Caco-2 (cell line): ENCODE data around the gene CHKA. TPM values are rescaled to one million over a fixed set of nuclear protein-coding genes. Genes with fewer than 3 reads are reported as not detected.
A peak's percentile ranks its signal among the peaks of the same experiment; 100 is the strongest.

Source experiments
- BruUV-seq: library from RNA; stranded (reverse); fragments of 400-500 nt; replicated peaks from 2 replicates; lab custom pipeline; 2021; lab: Mats Ljungman, UMichigan
- CTCF ChIA-PET: fragments of 300-600 bp; sonication (Branson Sonifier 250); formaldehyde crosslinking; loops from one replicate; lab custom pipeline; 2022; ENCODE audit warnings: antibody characterized with exemption; lab: Charles Lee
- POLR2A ChIA-PET: fragments of 300-600 bp; sonication (Branson Sonifier 250); formaldehyde crosslinking; loops from one replicate; lab custom pipeline; 2022; ENCODE audit warnings: antibody characterized with exemption; lab: Charles Lee
- DNase-seq, 2 experiments: peaks; one replicate each; pipeline versions ENCODE4 v3.0.0 to v3.0.0-alpha.2; 2020 to 2022
- H3K27me3 ChIP-seq: replicated peaks from 2 replicates; pipeline ENCODE4 v1.6.0; 2011; ENCODE audit warnings: low read length; ENCODE audit not compliant: control insufficient read depth, insufficient read depth
- H3K36me3 ChIP-seq: 2 replicates; pipeline ENCODE4 v1.5.1; 2011; ENCODE audit warnings: low read length; ENCODE audit not compliant: control insufficient read depth, insufficient read depth
- H3K4me1 ChIP-seq: fragments of 250-450 bp; sonication (Bioruptor Pico); 2 replicates; pipeline ENCODE4 v1.5.1; 2020; ENCODE audit warnings: mild to moderate bottlenecking
- H3K4me3 ChIP-seq: 2 replicates; pipeline ENCODE4 v1.5.1; 2011; ENCODE audit warnings: low read depth, mild to moderate bottlenecking, control low read depth, low read length
- H3K9me3 ChIP-seq: fragments of 250-450 bp; sonication (Bioruptor Pico); 2 replicates; pipeline ENCODE4 v1.5.1; 2020; ENCODE audit warnings: mild to moderate bottlenecking, moderate library complexity
- H3K27ac Mint-ChIP-seq: one replicate; pipeline ENCODE4 v1.8.0; 2022; ENCODE audit warnings: mixed read lengths; ENCODE audit not compliant: unreplicated experiment
- H3K27me3 Mint-ChIP-seq: one replicate; pipeline ENCODE4 v1.8.0; 2022; ENCODE audit warnings: mixed read lengths; ENCODE audit not compliant: insufficient read depth, unreplicated experiment
- H3K36me3 Mint-ChIP-seq: one replicate; pipeline ENCODE4 v1.8.0; 2022; ENCODE audit warnings: mild to moderate bottlenecking, mixed read lengths; ENCODE audit not compliant: insufficient read depth, unreplicated experiment
- H3K4me1 Mint-ChIP-seq: one replicate; pipeline ENCODE4 v1.8.0; 2022; ENCODE audit warnings: low read depth, mixed read lengths; ENCODE audit not compliant: unreplicated experiment
- H3K4me3 Mint-ChIP-seq: one replicate; pipeline ENCODE4 v1.8.0; 2022; ENCODE audit warnings: mild to moderate bottlenecking, moderate library complexity, mixed read lengths; ENCODE audit not compliant: unreplicated experiment
- H3K9me3 Mint-ChIP-seq: one replicate; pipeline ENCODE4 v1.8.0; 2022; ENCODE audit warnings: mixed read lengths; ENCODE audit not compliant: unreplicated experiment
- intact Hi-C: fragments of 100-400 bp; cut with micrococcal nuclease; formaldehyde crosslinking; loops from one replicate; pipeline ENCODE4 v1.10.0; 2022; ENCODE audit not compliant: unreplicated experiment
- total RNA-seq: library from RNA; stranded (reverse); gene quantifications from 2 replicates; pipeline ENCODE4 v1.2.3, GENCODE V29; 2022
- TF ChIP-seq, protein P1 (sequence below), 2 experiments: fragments of 200-600 bp in 1 of 2; IDR thresholded peaks; 1 replicate in 1 of 2; 2 replicates in 1 of 2; pipeline versions ENCODE4 v1.5.1 to v1.8.0; 2011 to 2022; ENCODE audit warnings: antibody characterized with exemption in 1 of 2, control low read depth in 1 of 2, inconsistent platforms in 1 of 2, low read depth in 1 of 2, low read length in 1 of 2, mild to moderate bottlenecking in 1 of 2, moderate library complexity in 1 of 2; ENCODE audit not compliant: insufficient read depth in 1 of 2, severe bottlenecking in 1 of 2, unreplicated experiment in 1 of 2

The CHKA gene
- total RNA-seq, 1 experiment from 2014 or later: 169 TPM

DNA sequence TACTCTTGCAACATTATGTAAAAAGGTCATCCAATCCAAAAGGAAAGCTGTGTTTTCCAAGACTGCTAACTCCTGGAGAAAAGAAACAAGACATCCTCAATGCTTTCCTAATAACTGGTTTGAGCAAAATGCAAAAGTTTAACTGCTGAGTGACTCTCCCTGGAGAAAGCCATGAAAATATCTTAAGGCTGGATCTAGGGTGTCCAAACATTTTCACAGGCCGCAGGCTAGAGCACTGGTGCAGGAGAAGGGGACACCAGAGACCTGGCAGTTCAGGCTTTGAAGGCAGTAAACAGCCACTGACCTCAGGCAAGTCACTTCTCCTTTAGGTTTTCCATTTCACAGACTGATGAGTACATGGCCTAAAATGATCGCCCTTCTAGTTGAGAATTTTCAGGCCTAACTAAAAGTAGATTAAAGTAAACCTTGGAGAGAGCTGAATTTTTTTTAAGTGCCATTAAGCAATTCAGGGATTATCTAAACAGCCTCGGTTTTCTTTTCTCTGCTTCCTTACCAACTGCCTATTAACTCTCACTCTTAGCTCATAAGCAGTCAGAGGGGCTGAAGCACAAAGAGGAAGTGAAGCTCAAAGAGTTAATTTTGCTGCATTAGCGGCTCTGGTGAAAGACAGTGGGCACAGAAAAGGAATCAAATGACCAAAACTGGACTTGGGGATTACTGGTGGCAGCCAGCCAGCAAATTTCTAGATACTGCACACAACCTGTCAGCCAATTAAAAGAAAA, 2.3 kb downstream of the CHKA start:
- Histone ChIP-seq H3K27me3 (no peaks in the 10 kb centered on the region), H3K4me3 (0 out of 2 replicates have a peak overlapping the region, but pooled peaks have one; percentile 3), H3K9me3 (no peaks in the 10 kb centered on the region), H3K4me1 (peaks cover 58% of the 10 kb centered on the region), H3K36me3 (0 out of 2 replicates have a peak, but pooled peaks cover 5% of the 10 kb centered on the region)
- Mint-ChIP-seq H3K4me3 (peak overlapping the region; percentile 82), H3K27me3 (no peaks in the 10 kb centered on the region), H3K4me1 (peaks cover 43% of the 10 kb centered on the region), H3K36me3 (peaks cover 95% of the 10 kb centered on the region), H3K9me3 (no peaks in the 10 kb centered on the region), H3K27ac (peak overlapping the region; percentile 96)
- ChIA-PET POLR2A (interaction anchor here (0.7 to 1.3 kb wide), 3 partner anchors 7 to 28 kb away, joined by 4 to 5 read pairs (median 4); no protein-coding TSS in a partner anchor), CTCF (interaction anchor here (1.2 kb wide), 1 partner anchor 19 kb away, joined by 3 read pairs; no protein-coding TSS in a partner anchor)
- BruUV-seq: TSS peak; percentile 23
- intact Hi-C loops: loop anchor here (10.0 kb wide), 1 partner anchor 156 kb away; the partner anchor contains the start of gene C11orf24
- TF ChIP-seq, protein P1, sequence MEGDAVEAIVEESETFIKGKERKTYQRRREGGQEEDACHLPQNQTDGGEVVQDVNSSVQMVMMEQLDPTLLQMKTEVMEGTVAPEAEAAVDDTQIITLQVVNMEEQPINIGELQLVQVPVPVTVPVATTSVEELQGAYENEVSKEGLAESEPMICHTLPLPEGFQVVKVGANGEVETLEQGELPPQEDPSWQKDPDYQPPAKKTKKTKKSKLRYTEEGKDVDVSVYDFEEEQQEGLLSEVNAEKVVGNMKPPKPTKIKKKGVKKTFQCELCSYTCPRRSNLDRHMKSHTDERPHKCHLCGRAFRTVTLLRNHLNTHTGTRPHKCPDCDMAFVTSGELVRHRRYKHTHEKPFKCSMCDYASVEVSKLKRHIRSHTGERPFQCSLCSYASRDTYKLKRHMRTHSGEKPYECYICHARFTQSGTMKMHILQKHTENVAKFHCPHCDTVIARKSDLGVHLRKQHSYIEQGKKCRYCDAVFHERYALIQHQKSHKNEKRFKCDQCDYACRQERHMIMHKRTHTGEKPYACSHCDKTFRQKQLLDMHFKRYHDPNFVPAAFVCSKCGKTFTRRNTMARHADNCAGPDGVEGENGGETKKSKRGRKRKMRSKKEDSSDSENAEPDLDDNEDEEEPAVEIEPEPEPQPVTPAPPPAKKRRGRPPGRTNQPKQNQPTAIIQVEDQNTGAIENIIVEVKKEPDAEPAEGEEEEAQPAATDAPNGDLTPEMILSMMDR (IDR thresholded peaks at IDR 0.05; ENCODE audit: insufficient read depth in 1 of 2, low read depth in 1 of 2, low read length in 1 of 2, severe bottlenecking in 1 of 2, unreplicated experiment in 1 of 2): no peak
- DNase-seq: no peak

DNA sequence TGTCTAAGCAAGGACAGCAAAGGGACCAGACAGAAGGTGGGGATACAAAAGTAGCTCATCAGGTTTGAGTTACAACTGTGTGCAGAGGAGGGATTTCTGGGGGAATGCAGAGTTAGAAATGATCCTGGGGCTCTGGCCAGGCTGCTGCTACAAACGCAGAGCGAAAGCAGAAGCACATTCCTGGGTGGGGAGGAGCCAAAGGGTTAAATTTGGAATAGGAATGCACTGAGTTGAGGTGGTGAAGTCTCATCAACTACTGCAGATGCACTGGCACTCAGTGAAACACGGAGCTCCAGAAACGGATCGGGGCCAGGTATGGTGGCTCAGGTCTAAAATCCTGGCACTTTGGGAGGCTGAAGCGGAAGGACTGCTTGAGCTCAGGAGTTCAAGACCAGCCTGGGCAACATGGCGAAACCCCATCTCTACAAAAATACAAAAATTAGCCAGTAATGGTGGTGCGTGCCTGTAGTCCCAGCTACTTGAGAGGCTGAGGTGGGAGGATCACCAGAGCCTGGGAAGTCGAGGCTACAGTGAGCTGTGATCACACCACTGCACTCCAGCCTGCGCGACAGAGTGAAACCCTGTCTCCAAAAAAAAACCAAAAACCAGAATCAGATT, 3.2 kb downstream of the CHKA start:
- ChIA-PET CTCF (interaction anchor here (0.8 to 1.2 kb wide), 3 partner anchors 10 to 91 kb away, joined by 3 to 4 read pairs (median 3); no protein-coding TSS in a partner anchor), POLR2A (interaction anchor here (0.6 to 2.2 kb wide), 5 partner anchors 8 to 155 kb away, joined by 3 to 7 read pairs (median 4); no protein-coding TSS in a partner anchor)
- no peak overlapping the region for H3K4me3 ChIP-seq
- TF ChIP-seq, protein P1 (IDR thresholded peaks at IDR 0.05; ENCODE audit: insufficient read depth in 1 of 2, low read depth in 1 of 2, low read length in 1 of 2, severe bottlenecking in 1 of 2, unreplicated experiment in 1 of 2): no peak
- Mint-ChIP-seq H3K4me3 (peak overlapping the region; percentile 82), H3K27ac (peak overlapping the region; percentile 12), H3K36me3 (peaks cover 99% of the 10 kb centered on the region), H3K9me3 (no peaks in the 10 kb centered on the region), H3K27me3 (no peaks in the 10 kb centered on the region), H3K4me1 (peaks cover 34% of the 10 kb centered on the region)
- H3K27me3 ChIP-seq: no peaks in the 10 kb centered on the region
- DNase-seq: peak in 1 of 2 experiments; percentile 59
- no TSS peak for BruUV-seq
- intact Hi-C loops: loop anchor here (10.0 kb wide), 1 partner anchor 157 kb away; the partner anchor contains the start of gene C11orf24
- H3K36me3 ChIP-seq: 0 out of 2 replicates have a peak, but pooled peaks cover 5% of the 10 kb centered on the region
- peaks cover 49% of the 10 kb centered on the region for H3K4me1 ChIP-seq
- H3K9me3 ChIP-seq: no peaks in the 10 kb centered on the region

DNA sequence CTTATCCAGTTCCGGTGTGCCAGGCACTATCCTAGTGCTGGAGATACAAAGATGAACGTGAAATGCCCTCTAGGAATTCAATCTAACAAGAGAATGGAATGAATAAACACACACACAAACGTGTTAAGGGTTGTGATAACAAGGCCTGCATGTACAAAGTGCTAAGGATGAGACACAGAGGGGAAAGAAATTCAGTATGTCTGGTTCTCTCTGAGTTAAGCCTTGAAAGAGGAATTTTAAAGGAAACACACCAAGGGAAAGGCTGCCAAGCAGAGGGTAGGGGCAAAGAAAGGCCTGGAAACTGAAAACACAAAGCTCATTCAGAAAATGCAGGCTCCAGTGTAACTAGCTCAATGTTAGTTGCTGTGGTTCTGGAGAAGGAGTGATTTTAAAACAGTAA, 4.2 kb downstream of the CHKA start:
- Mint-ChIP-seq H3K36me3 (peaks cover 99% of the 10 kb centered on the region), H3K4me1 (peaks cover 28% of the 10 kb centered on the region), H3K27ac (peak overlapping the region; percentile 12), H3K9me3 (no peaks in the 10 kb centered on the region), H3K4me3 (peak overlapping the region; percentile 34), H3K27me3 (no peaks in the 10 kb centered on the region)
- no peak for DNase-seq
- peaks cover 39% of the 10 kb centered on the region for H3K4me1 ChIP-seq
- no peaks in the 10 kb centered on the region for H3K9me3 ChIP-seq
- intact Hi-C loops: loop anchor here (10.0 kb wide), 1 partner anchor 158 kb away; the partner anchor contains the start of gene C11orf24
- H3K4me3 ChIP-seq: no peak overlapping the region
- TF ChIP-seq, protein P1 (IDR thresholded peaks at IDR 0.05; ENCODE audit: insufficient read depth in 1 of 2, low read depth in 1 of 2, low read length in 1 of 2, severe bottlenecking in 1 of 2, unreplicated experiment in 1 of 2): no peak
- 0 out of 2 replicates have a peak, but pooled peaks cover 5% of the 10 kb centered on the region for H3K36me3 ChIP-seq
- BruUV-seq: no TSS peak
- CTCF ChIA-PET: interaction anchor here (0.6 kb wide), 1 partner anchor 95 kb away, joined by 4 read pairs; no protein-coding TSS in a partner anchor
- H3K27me3 ChIP-seq: no peaks in the 10 kb centered on the region
- POLR2A ChIA-PET: interaction anchor here (0.5 to 2.2 kb wide), 3 partner anchors 11 to 304 kb away, joined by 5 to 9 read pairs (median 7); no protein-coding TSS in a partner anchor
